Upper lobe of left lung (tissue), 4 donors: ENCODE measurements around the gene ANKS1B.

Source experiments
- CTCF ChIP-seq, 6 experiments: fragments of 450-650 bp in 4 of 6; fragments of 200-600 bp in 2 of 6; sonication (generic) in 2 of 6; IDR thresholded peaks; one replicate each; pipeline ENCODE4 v1.5.1; 2016 to 2019; ENCODE audit warnings: antibody characterized with exemption in 6 of 6
- POLR2AphosphoS5 ChIP-seq, 2 donors: sonication (generic); formaldehyde crosslinking; IDR thresholded peaks; one replicate each; pipeline ENCODE4 v1.5.1; 2017; ENCODE audit warnings: antibody characterized with exemption in 2 of 2

DNA sequence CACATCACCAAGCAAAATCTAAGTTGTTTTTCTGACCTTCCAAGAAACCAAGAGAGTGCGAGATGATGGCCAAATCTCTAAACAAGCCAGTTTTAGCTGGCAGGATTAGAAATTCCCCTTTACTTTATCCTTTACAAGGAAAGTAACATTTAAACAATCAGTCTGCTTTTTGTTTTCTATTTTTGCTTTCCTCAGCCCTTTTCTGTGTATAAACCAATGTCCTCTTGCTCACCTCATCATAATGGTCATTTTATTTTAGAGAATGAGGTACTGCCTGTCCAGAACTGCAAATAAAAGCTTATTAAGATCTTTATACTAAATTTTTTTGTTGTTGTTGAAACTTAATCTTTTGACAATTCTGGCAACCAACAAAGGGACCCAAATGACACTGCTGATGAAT is 779.6 kb downstream of the ANKS1B start:
- TF ChIP-seq CTCF (IDR thresholded peaks at IDR 0.05) = no peak
- no peak for TF ChIP-seq POLR2AphosphoS5 (IDR thresholded peaks at IDR 0.05)
